ENCODE measurements around the gene TNIP2. TPM values are rescaled to one million over a fixed set of nuclear protein-coding genes. Genes with fewer than 3 reads are reported as not detected.

TNIP2 gene
- total and polyA plus RNA-seq, 8 donors = 11.4 to 25.4 (median 17.9) TPM

DNA sequence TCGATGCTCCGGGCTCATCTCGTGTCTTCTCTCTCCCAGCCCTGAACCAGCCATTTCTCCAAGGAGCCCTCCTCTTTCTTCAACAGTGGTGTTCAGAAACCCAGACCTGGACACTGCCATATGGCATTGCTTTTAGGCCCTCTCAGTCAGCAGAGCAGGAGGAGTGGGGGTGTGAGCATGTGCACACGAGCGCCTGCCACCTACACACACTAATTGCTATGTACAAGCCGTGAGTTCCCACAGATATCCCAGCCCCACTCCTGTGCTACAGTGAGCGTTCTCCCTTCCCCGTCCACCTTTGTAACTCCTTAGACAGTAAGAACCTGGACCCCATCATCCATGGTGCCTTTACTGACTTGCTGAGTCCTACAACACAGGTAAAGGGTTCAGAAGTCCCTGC is 53.8 kb downstream of the TNIP2 start:
- DNase-seq (peak in 1 of 6 donors; percentile 4), FAIRE-seq (no peak)
- intact Hi-C loops (cut with DNase I) = no loop called here

DNA sequence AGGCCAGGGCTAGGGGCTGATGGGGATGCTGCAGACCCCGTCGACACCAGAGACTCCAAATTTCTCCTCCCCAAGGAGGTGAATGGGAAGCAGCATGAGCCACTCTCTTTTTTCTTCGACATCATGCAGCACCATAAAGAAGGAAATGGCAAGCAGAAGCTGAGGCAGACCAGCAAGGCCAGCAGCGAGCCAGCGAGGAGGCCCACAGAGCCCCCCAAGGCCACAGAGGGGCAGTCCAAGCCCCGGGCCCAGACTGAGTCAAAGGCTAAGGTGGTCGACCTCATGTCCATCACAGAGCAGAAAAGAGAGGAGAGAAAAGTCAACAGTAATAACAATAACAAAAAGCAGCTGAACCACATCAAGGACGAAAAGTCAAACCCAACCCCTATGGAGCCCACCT is 56.1 kb downstream of the TNIP2 start:
- 90 to 94% methylated on average over 8 of the region's 8 CpGs for WGBS, 2 donors
- peak in 1 of 6 donors; percentile 12 for DNase-seq
- Histone ChIP-seq H3K4me1 (no peaks in the 10 kb centered on the region), H3K9me3 (no peaks in the 10 kb centered on the region), H3K27me3 (no peaks in the 10 kb centered on the region), H3K36me3 (peaks cover 6 to 59% (median 22%) of the 10 kb centered on the region in 3 donors), H3K4me3 (no peak overlapping the region), H3K27ac (no peak overlapping the region)
- intact Hi-C loops (cut with DNase I) = no loop called here
- no peak for FAIRE-seq
- TF ChIP-seq, protein P1, sequence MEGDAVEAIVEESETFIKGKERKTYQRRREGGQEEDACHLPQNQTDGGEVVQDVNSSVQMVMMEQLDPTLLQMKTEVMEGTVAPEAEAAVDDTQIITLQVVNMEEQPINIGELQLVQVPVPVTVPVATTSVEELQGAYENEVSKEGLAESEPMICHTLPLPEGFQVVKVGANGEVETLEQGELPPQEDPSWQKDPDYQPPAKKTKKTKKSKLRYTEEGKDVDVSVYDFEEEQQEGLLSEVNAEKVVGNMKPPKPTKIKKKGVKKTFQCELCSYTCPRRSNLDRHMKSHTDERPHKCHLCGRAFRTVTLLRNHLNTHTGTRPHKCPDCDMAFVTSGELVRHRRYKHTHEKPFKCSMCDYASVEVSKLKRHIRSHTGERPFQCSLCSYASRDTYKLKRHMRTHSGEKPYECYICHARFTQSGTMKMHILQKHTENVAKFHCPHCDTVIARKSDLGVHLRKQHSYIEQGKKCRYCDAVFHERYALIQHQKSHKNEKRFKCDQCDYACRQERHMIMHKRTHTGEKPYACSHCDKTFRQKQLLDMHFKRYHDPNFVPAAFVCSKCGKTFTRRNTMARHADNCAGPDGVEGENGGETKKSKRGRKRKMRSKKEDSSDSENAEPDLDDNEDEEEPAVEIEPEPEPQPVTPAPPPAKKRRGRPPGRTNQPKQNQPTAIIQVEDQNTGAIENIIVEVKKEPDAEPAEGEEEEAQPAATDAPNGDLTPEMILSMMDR (IDR thresholded peaks at IDR 0.05) = no peak
- no peak for ATAC-seq

More for the DNA sequence above, 53.8 kb downstream of the TNIP2 start:
- peaks cover 0 to 36% (median 8%) of the 10 kb centered on the region in 3 donors for H3K36me3 ChIP-seq
- no peak for ATAC-seq
- no peaks in the 10 kb centered on the region for H3K4me1 ChIP-seq
- H3K27me3 ChIP-seq = no peaks in the 10 kb centered on the region
- no peak overlapping the region for H3K27ac ChIP-seq
- no peaks in the 10 kb centered on the region for H3K9me3 ChIP-seq
- 96% methylated on average over 8 of the region's 8 CpGs for WGBS, 2 donors
- no peak overlapping the region for H3K4me3 ChIP-seq
- TF ChIP-seq, protein P1 (IDR thresholded peaks at IDR 0.05) = no peak

DNA sequence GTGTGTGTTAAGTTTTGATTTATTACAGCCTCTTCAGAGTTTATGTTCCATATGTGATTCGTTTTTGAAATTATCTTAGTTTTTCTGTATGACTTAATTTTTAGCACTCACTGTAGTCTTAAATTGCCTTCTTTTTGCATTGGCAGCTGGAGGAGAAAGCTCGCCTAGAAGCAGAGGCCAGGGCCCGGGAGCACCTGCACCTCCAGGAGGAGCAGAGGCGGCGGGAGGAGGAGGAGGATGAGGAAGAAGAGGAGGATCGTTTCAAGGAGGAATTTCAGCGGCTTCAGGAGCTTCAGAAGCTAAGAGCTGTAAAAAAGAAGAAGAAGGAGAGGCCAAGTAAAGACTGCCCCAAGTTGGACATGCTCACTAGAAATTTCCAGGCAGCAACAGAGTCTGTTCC is 56.6 kb downstream of the TNIP2 start:
- no peak overlapping the region for H3K4me3 ChIP-seq
- TF ChIP-seq, protein P1 (IDR thresholded peaks at IDR 0.05) = no peak
- DNase-seq (peak in 1 of 6 donors; percentile 21), FAIRE-seq (no peak), ATAC-seq (no peak)
- H3K9me3 ChIP-seq = no peaks in the 10 kb centered on the region
- WGBS, 2 donors = 82 to 92% methylated on average over 6 to 7 of the region's 7 CpGs
- intact Hi-C loops (cut with DNase I) = no loop called here
- no peaks in the 10 kb centered on the region for H3K4me1 ChIP-seq
- H3K27ac ChIP-seq = no peak overlapping the region
- no peaks in the 10 kb centered on the region for H3K27me3 ChIP-seq
- H3K36me3 ChIP-seq = peaks cover 6 to 63% (median 27%) of the 10 kb centered on the region in 3 donors

DNA sequence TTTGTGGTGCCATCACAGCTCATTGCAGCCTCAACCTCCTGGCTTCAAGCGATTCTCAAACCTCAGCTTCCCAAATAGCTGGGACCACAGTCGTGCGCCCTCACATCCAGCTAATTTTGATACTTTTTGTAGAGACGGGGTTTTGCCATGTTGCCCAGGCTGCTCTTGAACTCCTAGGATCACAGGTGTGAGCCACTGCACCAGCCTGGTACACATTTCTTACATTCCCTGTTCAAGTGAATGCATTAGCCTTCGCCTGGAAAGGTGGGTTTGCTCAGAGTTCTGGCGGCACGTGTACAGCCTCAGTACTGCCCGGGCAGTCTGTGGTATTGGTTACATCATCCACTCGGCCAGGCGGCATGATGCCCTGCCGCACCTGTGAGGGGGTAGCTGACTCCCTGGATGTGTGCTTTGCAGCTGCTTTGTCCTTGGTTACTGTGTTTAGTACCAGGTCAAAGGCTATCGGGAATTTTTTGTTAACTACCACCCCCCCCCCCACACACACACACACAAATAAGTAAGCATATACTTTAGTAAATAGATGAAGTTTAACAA is 57.1 kb downstream of the TNIP2 start:
- no peaks in the 10 kb centered on the region for H3K9me3 ChIP-seq
- TF ChIP-seq, protein P1 (IDR thresholded peaks at IDR 0.05) = no peak
- H3K27me3 ChIP-seq = no peaks in the 10 kb centered on the region
- ATAC-seq = peak in 1 of 4 donors; percentile 40
- H3K4me1 ChIP-seq = no peaks in the 10 kb centered on the region
- intact Hi-C loops (cut with DNase I) = no loop called here
- DNase-seq = peak in 1 of 6 donors; percentile 38
- no peak overlapping the region for H3K4me3 ChIP-seq
- FAIRE-seq = no peak
- H3K36me3 ChIP-seq = peaks cover 6 to 65% (median 32%) of the 10 kb centered on the region in 3 donors
- no peak overlapping the region for H3K27ac ChIP-seq
- 87 to 92% methylated on average over 12 of the region's 12 CpGs for WGBS, 2 donors

DNA sequence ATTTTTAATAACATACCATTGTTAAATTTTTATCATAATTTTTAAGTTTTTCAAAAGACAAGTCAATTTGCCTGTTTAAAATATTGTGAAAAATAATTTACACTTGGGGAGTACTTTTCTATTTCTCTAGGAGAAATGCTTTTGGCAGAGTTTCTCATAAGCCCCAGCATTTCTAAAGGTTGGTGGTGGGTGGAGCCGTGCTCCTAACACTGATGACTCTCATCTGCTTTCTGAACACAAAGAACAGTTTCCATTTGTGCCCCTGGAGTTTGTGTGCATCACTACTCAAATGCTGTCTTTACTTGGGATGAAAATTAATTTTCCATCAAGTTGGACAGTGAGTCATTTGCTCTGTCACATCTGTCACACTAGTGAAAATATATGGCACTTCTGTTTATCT is 57.6 kb downstream of the TNIP2 start:
- 89 to 96% methylated on average over 1 of the region's 1 CpG for WGBS, 2 donors
- H3K4me1 ChIP-seq = no peaks in the 10 kb centered on the region
- peaks cover 6 to 69% (median 34%) of the 10 kb centered on the region in 3 donors for H3K36me3 ChIP-seq
- H3K27ac ChIP-seq = no peak overlapping the region
- no peak for ATAC-seq
- no peaks in the 10 kb centered on the region for H3K27me3 ChIP-seq
- TF ChIP-seq, protein P1 (IDR thresholded peaks at IDR 0.05) = no peak
- no peak overlapping the region for H3K4me3 ChIP-seq
- H3K9me3 ChIP-seq = no peaks in the 10 kb centered on the region
- DNase-seq = no peak
- no peak for FAIRE-seq
- intact Hi-C loops (cut with DNase I) = no loop called here

Data from pancreas (tissue), 10 donors.